IPS-20b (cell line): ENCODE results near the gene PRM1.

Source experiments
- H3K27ac ChIP-seq: one replicate; pipeline ENCODE4 v1.5.1; 2013; ENCODE audit warnings: low read length
- H3K27me3 ChIP-seq: 2 replicates; pipeline ENCODE4 v1.6.1; 2013; ENCODE audit warnings: mild to moderate bottlenecking, low read length, inconsistent platforms; ENCODE audit not compliant: insufficient read depth
- H3K36me3 ChIP-seq: 2 replicates; pipeline ENCODE4 v1.6.1; 2013; ENCODE audit warnings: low read depth, mild to moderate bottlenecking, inconsistent platforms, low read length, moderate library complexity; ENCODE audit not compliant: insufficient read depth
- H3K4me1 ChIP-seq: 2 replicates; pipeline ENCODE4 v1.6.1; 2013; ENCODE audit warnings: mild to moderate bottlenecking, control low read depth, inconsistent platforms, low read length, moderate library complexity; ENCODE audit not compliant: insufficient read depth
- H3K4me3 ChIP-seq: 2 replicates; pipeline ENCODE4 v1.5.1; 2013; ENCODE audit warnings: mild to moderate bottlenecking, low read length, inconsistent platforms
- H3K9ac ChIP-seq: 2 replicates; pipeline ENCODE4 v1.6.1; 2013; ENCODE audit warnings: low read depth, mild to moderate bottlenecking, inconsistent platforms, low read length, moderate library complexity
- H3K9me3 ChIP-seq: 2 replicates; pipeline ENCODE4 v1.6.1; 2013; ENCODE audit warnings: mild to moderate bottlenecking, low read depth, low read length, inconsistent platforms; ENCODE audit not compliant: insufficient read depth

The PRM1 gene

GRCh38 chr16:11253009-11253994 lies 27.8 kb downstream of the PRM1 start:
- Histone ChIP-seq H3K9ac (no peak overlapping the region), H3K4me3 (peak overlapping the region; percentile 81), H3K27ac (no peak overlapping the region), H3K27me3 (peaks cover 12% of the 10 kb centered on the region; the same call in 1 of the 2 replicates), H3K4me1 (0 out of 2 replicates have a peak, but pooled peaks cover 3% of the 10 kb centered on the region), H3K36me3 (peaks cover 18% of the 10 kb centered on the region), H3K9me3 (no peaks in the 10 kb centered on the region)

- peaks cover 18% of the 10 kb centered on the region for H3K36me3 ChIP-seq
- no peaks in the 10 kb centered on the region for H3K9me3 ChIP-seq
- H3K4me3 ChIP-seq, result no peak overlapping the region; the same call in 1 of the 2 replicates
- peaks cover 12% of the 10 kb centered on the region; the same call in 1 of the 2 replicates for H3K27me3 ChIP-seq
- H3K27ac ChIP-seq, result no peak overlapping the region
- H3K9ac ChIP-seq, result no peak overlapping the region
- 0 out of 2 replicates have a peak, but pooled peaks cover 3% of the 10 kb centered on the region for H3K4me1 ChIP-seq
Observed at GRCh38 chr16:11252482-11252931, 28.6 kb downstream of the PRM1 start.

- H3K36me3 ChIP-seq, result peaks cover 18% of the 10 kb centered on the region
- no peak overlapping the region for H3K27ac ChIP-seq
- no peak overlapping the region for H3K4me3 ChIP-seq
- H3K27me3 ChIP-seq, result peaks cover 8% of the 10 kb centered on the region; the same call in 1 of the 2 replicates
- H3K9me3 ChIP-seq, result no peaks in the 10 kb centered on the region
- no peak overlapping the region for H3K9ac ChIP-seq
- 0 out of 2 replicates have a peak, but pooled peaks cover 3% of the 10 kb centered on the region for H3K4me1 ChIP-seq
Observed at GRCh38 chr16:11251525-11252481, 29.3 kb downstream of the PRM1 start.

- Histone ChIP-seq H3K9me3 (no peaks in the 10 kb centered on the region), H3K27me3 (peaks cover 6% of the 10 kb centered on the region; the same call in 1 of the 2 replicates), H3K27ac (no peak overlapping the region), H3K36me3 (peaks cover 18% of the 10 kb centered on the region), H3K4me3 (no peak overlapping the region), H3K9ac (no peak overlapping the region), H3K4me1 (0 out of 2 replicates have a peak, but pooled peaks cover 3% of the 10 kb centered on the region)
Observed at GRCh38 chr16:11250786-11251524, 30.2 kb downstream of the PRM1 start.

- Histone ChIP-seq H3K27me3 (peaks cover 6% of the 10 kb centered on the region; the same call in 1 of the 2 replicates), H3K27ac (no peak overlapping the region), H3K9ac (no peak overlapping the region), H3K4me3 (no peak overlapping the region), H3K9me3 (no peaks in the 10 kb centered on the region), H3K4me1 (0 out of 2 replicates have a peak, but pooled peaks cover 3% of the 10 kb centered on the region), H3K36me3 (peaks cover 18% of the 10 kb centered on the region)
Observed at GRCh38 chr16:11250091-11250785, 30.9 kb downstream of the PRM1 start.

- Histone ChIP-seq H3K9me3 (no peaks in the 10 kb centered on the region), H3K9ac (no peak overlapping the region), H3K27ac (no peak overlapping the region)
Observed at GRCh38 chr16:11249233-11250061, 31.7 kb downstream of the PRM1 start.

GRCh38 chr16:11248133-11248532 lies 33.0 kb downstream of the PRM1 start:
- Histone ChIP-seq H3K36me3 (peaks cover 9% of the 10 kb centered on the region), H3K4me1 (no peaks in the 10 kb centered on the region), H3K4me3 (no peak overlapping the region), H3K27ac (no peak overlapping the region), H3K9ac (no peak overlapping the region), H3K9me3 (no peaks in the 10 kb centered on the region), H3K27me3 (no peaks in the 10 kb centered on the region)

More at GRCh38 chr16:11249233-11250061, 31.7 kb downstream of the PRM1 start:
- Histone ChIP-seq H3K36me3 (peaks cover 18% of the 10 kb centered on the region), H3K4me3 (no peak overlapping the region), H3K4me1 (0 out of 2 replicates have a peak, but pooled peaks cover 3% of the 10 kb centered on the region), H3K27me3 (peaks cover under 1% of the 10 kb centered on the region; the same call in 1 of the 2 replicates)

- Histone ChIP-seq H3K9ac (no peak overlapping the region), H3K9me3 (no peaks in the 10 kb centered on the region), H3K36me3 (no peaks in the 10 kb centered on the region), H3K4me1 (no peaks in the 10 kb centered on the region), H3K27ac (no peak overlapping the region), H3K4me3 (no peak overlapping the region), H3K27me3 (no peaks in the 10 kb centered on the region)
Observed at GRCh38 chr16:11245988-11246387, 35.1 kb downstream of the PRM1 start.

- no peak overlapping the region for H3K9ac ChIP-seq
- H3K27ac ChIP-seq, result no peak overlapping the region
- no peaks in the 10 kb centered on the region for H3K4me1 ChIP-seq
Observed at GRCh38 chr16:11245222-11245737, 35.9 kb downstream of the PRM1 start.

More at GRCh38 chr16:11245222-11245737, 35.9 kb downstream of the PRM1 start:
- no peaks in the 10 kb centered on the region for H3K9me3 ChIP-seq
- no peak overlapping the region for H3K4me3 ChIP-seq
- no peaks in the 10 kb centered on the region for H3K27me3 ChIP-seq
- H3K36me3 ChIP-seq, result no peaks in the 10 kb centered on the region
